Stimulated activated CD4-positive, alpha-beta T cell treated with anti-CD3 and anti-CD28 coated beads, Interleukin-1b, Interleukin-23, amount 100 ng/mL, for 48 hours (primary cell): ENCODE results near the gene PIAS3.
A peak's percentile ranks its signal among the peaks of the same experiment; 100 is the strongest.

Experiments used
- DNase-seq: peaks from one replicate; pipeline ENCODE4 v3.0.0-alpha.2; 2020

Gene PIAS3

DNA sequence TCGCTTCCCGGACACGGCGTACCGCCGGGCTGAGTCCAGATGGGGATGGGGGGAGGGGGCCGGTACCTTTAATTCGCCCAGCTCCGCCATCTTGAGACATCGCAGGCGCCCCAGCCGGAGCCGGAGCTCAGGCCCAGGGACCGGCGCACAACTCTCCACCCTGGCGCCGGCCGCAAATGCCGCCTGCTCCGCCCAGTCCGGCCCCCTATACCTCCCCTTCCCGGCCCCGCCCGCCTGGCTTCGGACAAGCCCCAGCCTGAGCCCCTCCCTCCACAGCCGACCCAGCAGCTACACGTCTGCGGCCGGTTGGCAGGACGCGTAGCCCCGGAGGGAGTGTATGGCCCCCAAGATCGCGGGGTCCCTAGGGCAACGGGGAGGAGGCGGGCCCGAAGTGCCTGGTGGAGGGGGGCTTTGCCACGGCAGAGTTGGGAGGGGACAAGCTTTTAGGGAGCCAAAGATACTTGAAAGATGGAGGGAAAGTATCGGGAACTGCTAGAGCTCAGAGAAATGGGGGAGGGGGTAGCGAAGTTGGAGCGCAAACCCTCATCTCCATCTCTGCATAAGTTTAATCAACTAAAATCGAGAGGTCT is at the start of gene PIAS3:
Gene PIAS3 (minus strand): TSS at position 181 of the 590 bp plus-strand sequence. CDS start 91 bp downstream, at position 90.
- DNase-seq = peak; percentile 87

DNA sequence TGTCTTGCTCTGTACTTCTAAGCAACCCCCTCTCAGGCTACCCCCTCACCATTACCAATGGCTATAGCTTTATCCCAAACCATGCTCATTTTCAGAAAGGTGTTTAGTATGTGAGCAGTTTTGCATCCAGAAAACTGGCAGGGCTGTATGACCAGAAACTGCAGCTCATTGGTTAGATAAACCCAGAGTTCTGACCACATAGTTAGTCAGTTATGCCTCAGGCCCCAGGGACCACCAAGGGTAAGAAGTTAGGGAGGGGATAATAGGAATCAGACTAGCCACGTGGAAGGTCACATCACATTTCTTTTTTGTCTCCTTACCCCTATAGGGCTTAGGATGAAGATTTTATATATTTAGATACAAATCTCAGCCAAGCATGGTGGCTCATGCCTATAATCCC is 49.8 kb upstream of the PIAS3 start:
- DNase-seq = no peak

DNA sequence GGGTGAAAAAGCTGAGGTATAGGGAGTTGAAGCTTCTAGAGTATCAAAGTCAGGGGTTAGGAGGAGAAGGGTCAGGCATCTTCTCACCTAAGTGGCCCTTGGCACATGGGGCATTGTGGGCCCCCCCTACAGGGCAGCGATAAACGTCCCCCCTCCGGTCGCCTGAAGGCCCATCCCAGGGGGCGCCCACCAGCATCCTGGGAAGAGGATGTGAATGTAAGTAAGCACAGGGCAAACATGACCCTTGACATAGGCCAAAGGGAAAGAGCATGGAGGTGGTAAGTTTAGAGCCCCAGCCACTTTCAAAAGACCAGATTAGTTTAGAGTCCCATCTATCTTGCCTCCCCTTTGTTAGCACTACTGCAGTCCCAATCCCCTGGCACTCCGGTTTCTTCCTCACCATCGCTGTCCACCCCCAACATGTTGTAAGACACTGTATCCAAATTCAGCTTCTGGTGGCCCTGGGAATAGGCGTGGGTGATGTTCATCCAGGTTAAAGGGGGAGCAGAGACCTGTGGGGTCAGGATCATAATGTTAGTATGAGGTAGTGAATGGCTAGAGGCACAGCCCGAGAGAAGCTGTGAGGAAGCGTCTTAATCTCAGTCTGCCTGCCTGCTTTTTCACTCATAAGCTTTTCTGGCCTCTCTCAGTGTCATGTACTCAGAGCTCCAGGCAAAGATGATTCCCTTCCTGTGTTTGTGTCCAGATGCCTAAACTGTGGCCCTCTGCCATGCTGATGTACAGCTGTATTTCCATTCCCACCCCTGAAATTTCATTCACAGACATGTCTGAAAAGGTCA is 48.3 kb upstream of the PIAS3 start:
- no peak for DNase-seq

DNA sequence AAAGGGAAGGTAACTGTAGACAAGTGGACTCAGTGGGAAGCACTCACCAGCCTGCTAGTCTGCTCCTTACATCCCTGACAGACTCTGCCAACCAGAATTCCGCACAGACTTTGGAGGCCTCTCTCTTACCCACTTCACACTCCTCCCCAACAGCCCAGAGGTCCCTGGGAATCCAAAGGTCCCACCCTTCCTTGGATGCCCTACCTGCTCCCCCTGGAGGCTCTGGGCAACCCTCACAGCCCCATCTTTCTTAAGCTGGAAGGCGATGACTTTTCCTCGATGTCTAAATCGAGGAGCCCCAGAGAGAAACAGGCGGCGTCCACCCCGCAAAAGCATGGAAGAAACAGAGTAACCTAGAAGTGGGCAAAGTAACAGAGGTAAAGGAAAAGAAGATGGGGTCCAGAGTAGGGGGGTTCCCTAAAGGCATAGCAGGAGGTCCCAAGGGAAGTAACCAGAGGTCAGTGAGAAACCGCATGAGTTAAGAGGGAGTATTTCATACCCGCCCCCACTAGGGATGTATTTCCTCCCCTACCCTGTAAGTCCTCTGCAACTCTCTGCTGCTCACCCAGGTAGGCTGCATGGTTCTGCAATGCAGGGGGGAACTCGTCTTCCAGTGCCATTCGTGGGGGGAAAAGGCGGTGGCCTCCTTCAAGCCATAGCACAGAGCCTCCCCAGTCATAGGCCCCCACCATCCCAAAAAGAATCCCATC is 42.6 kb upstream of the PIAS3 start:
- no peak for DNase-seq

DNA sequence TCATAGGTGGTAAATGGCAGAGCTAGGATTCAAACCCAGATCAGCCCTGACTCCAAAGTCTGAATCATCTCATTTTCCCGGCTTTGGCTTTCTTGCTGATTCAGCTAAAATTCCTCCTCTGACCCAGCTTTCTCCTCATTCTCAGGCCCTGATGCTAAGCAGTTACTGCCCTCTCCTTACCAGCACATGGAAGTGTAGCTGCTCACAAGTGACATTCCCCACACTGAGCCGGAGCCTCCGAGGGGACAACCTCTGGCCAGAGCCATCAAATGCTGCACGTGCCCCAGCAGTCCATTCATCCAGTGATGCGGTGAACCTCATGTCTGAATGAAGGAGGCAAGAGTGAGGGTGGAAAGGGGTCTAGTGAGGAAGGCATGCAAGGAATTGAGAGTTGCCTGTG is 39.9 kb upstream of the PIAS3 start:
- DNase-seq = no peak

DNA sequence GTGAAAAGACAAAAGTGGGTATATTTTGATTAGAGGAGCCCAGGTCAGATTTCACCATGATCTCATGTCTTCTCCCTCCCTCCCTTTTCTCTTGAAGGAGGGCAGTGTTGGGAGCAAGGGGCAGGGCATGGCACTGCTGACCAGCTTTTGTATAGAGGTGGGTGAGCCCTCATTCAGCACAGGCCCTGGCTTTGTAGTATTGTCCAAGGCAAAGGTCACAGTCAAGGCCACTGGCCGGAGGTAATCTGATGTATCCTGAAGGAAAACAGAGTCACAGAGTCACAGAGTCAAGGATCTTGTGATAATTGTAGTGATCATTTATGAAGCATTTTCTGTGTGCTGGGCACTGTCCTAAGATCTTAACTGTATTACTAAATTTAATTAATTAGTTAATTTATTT is 39.1 kb upstream of the PIAS3 start:
- DNase-seq = no peak

DNA sequence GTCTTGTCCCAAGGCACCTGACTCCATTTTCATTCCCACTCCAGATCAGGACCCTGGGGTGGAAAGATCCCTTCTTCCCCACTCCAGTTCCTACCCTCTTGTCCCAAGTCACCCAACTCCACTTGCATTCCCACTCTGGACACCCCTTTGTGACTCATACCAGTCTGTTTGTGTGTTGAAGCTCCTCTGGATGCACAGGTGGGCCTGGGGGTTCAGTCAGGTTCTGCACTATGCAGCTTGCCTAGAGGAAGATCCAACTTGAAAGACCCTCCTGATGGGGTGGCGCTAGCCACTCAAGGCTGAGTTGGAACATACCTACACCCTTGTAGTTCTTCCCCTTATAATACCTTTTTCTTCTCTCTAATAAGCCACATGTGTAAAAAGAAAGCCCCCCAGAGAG is 36.6 kb upstream of the PIAS3 start:
- DNase-seq = no peak

DNA sequence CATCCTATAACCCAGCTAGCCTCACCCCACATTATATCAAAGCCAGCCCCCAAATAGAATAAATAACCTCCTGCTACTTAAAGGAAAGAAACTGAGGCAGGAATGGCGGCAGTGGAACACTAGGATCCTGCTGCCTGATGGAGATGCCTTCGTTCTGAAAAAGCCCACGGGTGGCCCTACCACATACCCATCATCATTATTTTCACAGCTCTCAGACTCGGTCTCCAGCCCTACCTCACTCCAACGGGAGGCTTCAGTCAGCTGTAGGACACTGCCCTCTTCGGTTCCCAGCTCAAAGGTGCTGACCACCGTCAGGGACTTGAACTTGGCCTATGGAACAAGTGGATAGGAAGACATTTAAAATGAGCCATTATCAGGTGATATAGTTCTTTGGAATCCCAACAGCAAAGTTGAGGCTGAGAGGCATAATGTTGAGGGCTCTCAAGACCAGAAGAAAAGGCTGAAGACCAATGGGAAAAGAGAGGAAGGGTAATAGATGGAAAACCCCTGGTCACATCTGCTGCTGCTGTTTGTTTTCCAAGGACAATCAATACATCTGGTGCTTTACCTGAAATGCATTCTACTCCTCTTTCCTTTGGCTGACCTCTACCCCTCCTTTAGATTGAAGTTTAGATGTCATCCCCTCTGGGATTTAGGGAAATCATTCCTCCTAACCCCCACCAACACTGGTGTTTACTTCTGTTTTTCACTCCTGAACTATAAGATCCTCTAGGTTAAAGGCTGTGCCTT is 34.6 kb upstream of the PIAS3 start:
- no peak for DNase-seq

DNA sequence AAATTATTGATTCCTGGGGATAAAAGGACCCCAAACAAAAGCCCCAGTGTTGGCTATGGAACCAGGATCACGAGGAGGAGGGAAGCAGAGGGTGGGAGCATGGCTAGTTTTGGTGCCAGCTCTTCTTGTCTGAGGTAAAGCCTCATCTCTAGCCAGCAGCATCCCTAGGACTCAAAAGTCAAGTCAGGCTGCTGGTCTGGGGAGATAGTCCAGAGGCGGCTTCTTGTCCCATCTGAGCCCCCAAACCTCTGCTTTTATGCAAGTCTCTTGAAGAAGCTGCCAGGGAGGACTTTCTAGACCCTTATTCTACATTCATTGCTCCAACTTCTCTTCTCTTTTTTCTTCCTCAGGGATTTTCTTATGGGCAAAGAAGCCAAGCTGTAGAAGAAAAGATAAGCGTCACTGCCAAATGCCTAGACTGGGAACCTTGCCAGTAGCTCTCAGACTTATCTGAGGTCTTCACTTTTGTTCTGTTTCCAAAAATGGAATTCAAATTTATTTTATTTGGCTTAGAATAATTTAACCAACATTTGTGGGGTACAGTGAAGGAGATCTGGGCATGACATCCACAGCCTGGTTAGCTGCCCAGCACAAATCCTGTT is 33.7 kb upstream of the PIAS3 start:
- no peak for DNase-seq

DNA sequence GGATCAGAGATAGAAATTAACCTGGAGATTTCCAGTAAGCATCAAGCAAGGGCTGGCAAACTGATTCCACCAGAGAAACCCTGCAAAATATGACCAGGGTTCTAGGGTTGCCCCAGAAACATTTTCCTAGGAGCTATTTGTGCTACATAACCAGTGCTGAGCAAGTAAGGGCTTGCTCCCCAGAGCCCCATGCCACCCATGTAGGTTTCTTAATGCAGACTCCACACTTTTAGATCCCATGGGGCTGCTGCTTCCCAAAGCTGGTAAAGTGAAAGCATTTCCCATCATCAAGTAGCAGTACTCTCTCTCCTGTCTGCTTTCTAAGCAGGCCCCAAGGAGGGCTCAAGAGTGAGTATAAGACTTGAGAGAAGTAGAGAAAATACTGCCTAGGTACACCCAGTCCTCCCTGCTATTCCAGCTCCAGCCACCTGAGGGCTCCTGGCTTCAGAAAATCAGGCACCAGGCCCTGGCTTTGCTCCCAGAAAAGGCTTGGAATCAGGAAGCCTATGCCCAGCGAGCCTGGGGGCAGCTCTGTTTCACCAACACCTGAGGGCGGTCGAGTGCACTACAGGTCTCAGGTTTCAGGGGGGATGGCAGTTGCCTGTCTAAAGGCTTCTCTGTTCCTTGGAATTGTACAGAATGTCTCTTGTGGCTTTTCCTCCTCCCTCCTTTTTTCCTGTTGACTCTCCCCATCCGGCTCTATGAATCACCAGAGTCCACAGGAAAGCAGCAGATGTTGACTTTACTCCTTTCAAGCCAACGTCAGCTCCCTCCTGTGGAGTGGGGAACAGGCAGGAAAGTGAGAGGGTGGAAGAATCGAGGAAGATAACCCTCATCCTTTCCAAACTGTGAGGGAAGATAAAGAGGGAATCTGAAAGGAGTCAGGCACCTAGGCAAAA is 33.0 kb upstream of the PIAS3 start:
- DNase-seq = peak; percentile 45

DNA sequence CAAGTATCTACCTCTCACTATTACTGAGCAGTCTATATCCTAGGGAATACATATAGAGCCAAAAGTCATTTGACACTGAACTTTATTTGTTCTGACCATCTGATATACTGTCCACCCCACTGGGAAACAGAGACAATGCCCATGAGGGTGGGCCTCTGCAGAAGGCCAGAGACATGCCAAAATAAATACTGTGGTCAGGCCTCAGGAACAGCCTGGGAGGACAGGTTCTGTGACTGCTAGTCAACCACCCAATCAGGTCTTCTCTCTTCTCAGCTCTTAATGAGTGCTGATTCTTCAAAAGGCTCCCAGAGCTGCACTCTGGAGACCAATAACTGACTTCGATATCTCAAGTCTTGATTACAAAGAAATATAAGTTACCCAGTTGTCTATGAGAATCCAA is 32.3 kb upstream of the PIAS3 start:
- no peak for DNase-seq

DNA sequence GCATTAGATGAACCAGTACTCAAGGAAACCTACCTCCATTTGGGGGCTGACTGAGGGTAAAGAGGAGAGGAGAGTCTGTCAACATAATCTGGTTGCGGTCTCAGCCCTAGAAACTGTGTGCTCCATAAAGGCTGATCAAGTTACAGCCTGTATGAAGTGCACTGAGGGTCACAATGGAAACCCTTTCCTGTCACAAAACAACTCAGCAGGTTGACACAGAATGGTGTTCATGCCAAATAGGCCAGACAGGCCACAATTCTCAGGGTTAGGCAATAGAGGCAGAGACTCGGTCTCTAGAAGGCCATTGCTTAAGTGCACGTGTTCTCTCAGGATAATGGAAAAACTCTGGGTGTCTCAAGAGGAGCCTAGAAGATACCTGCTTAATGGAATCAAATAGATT is 30.8 kb upstream of the PIAS3 start:
- DNase-seq = no peak

DNA sequence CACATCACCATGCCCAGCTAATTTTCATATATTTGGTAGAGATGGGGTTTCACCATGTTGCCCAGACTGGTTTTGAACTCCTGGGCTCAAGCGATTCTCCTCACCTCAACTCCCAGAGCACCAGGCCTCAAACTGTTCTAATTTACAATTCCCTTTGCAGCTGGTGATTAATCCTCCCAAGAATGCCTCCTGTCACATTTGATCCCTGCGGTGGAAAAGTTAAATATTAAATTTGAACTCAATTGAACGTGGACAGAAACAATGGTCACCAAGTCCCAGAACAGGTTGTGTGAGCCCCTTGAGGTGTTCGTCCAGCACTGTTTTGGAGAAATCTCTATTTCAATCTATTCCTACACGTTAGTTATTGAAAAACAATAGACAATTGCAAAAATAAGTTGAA is 28.8 kb upstream of the PIAS3 start:
- DNase-seq = no peak

DNA sequence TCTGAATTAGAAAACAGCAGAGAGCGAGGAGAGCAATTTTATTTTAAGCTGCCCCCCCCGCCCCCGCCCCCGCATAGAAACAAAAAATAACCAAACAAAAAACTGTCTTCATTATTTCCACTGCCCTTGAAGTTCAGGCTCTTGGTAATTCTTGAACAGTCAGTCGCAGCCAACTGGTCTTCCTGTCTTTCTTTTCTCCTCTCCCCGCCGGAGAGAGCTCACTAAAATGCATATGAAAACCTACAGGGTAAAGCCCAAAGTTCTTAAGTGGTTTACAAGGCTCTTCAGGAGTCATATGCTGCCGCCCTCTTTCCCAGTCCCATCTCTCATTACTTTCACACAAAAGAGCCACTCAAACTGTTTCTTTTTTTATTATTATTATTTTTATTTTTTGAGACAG is 27.9 kb upstream of the PIAS3 start:
- no peak for DNase-seq

DNA sequence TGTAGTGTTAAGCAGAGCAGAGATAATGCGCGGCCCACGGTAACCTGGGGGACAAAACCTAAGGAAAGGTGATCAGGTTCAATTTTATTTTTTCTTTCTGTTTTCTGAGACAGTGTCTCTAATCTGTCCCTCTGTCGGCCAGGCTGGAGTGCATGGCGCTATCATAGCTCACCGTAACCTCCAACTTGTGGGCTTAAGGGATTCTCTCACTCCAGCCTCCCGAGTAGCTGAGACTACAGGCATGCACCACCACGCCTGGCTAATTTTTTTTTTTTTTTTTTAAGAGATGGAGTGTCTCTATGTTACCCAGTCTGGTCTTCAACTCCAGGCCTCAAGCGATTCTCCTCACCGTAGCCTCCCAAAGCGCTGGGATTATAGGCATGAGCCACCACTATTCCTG is 27.5 kb upstream of the PIAS3 start:
- no peak for DNase-seq

DNA sequence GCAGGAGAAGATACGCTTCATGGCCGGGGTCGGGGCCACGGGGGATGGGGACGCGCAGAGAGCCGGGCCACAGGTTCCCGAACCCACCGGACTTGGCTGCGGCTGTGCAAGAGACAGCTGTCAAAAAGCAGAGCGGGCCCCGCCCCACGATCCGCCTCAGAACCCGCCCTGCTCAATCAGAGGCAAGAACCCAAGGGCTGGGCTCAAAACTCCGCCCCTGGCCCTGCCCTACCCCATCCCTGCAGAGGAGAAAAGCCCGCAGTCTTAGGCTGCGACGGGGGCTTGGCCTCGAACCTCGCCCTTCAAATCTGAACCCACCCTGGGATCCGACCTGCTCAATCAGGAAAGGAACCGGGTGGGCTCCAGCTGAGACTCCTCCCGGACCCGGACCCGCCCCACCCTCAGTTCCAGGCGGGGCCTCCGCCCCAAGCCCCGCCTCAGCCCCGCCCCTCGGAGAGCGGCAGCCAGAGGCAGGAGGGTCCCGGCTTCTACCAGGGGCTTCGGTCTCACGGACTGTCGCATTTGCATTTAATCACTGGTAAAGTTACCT is 26.9 kb upstream of the PIAS3 start, which contains the start of gene ANKRD35:
Gene ANKRD35 (minus strand): TSS at position 129 of the 550 bp plus-strand sequence. CDS start 108 bp downstream, at position 21.
- peak; percentile 86 for DNase-seq

DNA sequence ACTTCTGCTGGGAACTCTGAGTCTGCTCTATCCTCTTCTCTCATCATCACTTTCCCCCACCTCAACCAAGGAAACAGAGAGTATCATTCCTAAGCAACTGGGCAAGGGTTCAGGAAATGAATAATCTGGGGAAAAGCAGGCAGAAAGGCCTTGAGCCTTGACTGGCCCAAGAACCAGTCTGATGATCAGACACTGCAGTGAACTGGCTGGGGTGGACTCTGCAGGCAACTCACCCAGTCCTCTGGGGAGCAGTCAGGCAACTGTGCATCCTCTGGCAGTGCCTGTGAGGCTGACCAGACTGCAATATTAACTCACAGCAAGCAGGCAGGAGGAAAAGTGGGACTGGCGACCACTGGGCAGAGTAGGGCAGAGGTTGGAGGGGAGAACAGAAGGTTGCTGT is 25.8 kb upstream of the PIAS3 start:
- DNase-seq = no peak

DNA sequence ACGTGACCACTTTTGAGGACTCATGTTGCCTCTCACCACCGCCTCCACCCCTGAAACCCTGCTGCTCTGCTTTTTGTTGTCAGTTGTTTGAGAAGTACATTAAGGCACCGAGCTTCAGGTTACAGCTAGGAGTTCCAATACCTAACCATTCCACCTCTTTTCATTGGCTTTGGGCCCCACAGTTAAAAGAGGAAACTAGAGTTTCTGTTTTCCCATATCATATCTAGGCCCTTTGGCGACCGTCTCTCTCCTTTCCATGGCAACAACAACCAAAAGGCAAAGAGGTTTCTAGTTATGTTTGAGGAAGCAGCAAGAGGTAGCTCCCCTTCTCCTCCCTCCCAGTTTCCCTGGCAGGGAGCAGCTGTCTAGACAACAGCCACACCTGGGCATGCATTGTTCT is 20.9 kb upstream of the PIAS3 start:
- no peak for DNase-seq

DNA sequence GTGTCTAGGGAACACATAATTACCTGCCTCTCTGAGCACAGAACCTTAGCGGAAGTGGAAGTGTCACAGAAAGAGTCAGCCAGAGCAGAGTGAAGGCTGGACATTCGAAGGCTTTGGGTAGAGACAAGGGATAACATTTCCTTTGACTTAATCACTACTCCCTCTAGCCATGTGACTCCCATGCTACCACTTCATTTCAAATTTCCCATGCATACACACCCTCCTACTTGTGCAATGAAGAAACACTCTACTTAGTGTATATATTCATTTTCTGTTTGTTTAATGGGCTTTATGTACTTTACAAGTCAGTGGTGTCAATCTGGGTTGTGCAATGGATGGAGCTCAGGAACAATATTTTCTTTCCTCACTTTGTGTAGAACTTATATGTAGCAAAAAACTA is 19.8 kb upstream of the PIAS3 start:
- no peak for DNase-seq

DNA sequence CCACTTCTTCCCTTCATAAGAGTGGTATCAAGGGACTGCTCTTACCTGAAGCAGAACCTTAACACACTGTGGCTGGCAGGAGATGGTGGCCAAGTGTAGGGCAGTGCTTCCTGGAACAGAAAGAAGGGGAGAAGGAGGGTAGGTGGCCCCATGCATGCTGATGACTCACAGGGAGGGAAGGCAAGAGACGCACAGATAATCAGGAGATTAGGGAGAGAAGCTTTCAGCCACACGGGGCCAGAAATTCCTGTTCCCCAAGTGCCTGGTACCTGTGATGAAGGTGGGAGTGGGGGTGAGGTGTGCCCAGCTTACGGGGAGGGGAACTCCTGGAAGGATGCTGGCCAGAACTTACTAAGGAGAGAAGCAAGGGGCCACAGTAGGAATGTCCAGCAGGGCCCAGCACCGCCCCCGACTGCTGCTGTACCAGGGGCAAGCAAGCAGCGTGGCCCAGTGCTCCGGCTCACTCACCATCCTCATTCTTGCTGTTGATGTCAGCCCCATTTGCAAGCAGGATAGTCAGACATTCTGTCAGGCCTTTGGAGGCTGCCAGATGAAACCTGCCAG is 19.1 kb upstream of the PIAS3 start:
- no peak for DNase-seq

DNA sequence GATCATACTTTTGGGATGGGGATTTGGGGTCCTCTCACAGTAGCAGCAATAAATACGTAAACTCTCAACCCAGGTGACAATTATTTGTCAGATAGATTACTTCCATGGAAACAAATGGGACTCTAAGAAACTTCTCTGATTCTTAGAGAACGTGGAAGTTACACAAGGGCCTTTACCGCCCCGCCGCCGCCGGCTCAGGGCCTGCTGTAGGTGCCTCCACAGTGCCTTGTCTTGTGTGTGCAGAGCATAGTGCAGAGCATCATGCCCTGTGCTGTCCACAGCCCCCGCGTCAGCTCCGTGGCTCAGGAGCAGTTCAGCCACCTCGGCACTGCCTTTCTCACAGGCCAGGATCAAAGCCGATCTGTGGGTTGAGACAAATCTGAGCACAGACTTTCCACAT is 15.8 kb upstream of the PIAS3 start:
- no peak for DNase-seq
